Measurements from ENCODE around the gene ARFRP1. TPM values are rescaled to one million over a fixed set of nuclear protein-coding genes. Genes with fewer than 3 reads are reported as not detected.
"Not testable (repeated sequence)": the region's sequence is repeated elsewhere in the genome, so short reads cannot be mapped to it uniquely, and the experiment has no call there.

The ARFRP1 gene
- total and polyA plus RNA-seq, 9 donors = 26.2 to 33.0 (median 31.4) TPM

DNA sequence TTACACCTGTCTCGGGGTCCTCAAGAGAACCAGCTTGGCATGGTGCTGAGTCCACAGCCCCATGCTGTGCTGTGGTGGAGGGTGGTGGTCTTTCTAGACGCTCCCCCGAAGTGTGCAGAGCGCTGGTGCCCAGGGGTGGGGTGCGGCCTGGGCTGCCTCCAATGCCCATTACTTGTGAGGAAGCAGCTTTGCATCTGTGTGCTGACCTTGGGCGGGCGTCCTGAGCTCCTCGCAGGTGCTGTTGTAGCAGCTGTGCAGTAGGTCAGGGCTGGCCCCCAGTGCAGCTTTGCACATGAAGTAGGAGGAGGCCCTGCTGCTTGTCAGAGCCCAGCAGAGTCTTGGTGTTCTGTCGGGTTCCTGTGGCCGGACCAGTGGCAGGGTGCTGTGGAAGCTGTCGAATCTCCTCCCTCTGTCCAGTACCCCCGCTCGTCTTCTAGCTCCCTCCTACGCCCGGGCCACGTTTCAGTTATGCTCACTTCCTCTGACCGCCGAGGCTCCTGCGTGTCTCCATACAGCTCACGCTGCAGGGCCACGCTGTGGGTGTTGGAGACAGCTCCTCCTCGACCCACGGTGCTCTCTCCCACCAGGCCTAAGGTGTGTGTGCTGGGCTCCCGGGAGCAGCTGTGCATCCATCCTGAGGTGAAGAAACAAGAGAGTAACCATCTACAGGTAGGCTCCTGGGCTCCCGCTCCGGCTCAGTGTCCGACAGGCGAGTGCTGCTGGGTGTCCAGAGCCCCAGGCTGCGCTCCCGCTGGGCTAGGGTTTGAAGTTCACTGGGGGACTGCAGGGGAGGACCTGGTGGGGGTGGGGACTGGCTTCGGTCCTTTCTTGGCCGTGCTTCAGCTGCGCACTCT lies 45.6 kb downstream of the ARFRP1 start:
- 93% methylated on average over 28 of the region's 33 CpGs for WGBS (ENCODE audit: insufficient coverage)
- H3K4me3 ChIP-seq (ENCODE audit: low read length) = no peak overlapping the region
- H3K27me3 ChIP-seq (ENCODE audit: control insufficient read depth, insufficient read depth, low read length) = no peaks in the 10 kb centered on the region
- peaks cover 17% of the 10 kb centered on the region for H3K4me1 ChIP-seq (ENCODE audit: control insufficient read depth, insufficient read depth, low read length)
- DNase-seq = no peak
- H3K9me3 ChIP-seq (replicated peaks; ENCODE audit: control insufficient read depth, low read depth, low read length) = no peaks in the 10 kb centered on the region
- no peak overlapping the region for H3K27ac ChIP-seq (ENCODE audit: low read length)
- peaks cover 62% of the 10 kb centered on the region for H3K36me3 ChIP-seq (ENCODE audit: control insufficient read depth, insufficient read depth, low read length)

DNA sequence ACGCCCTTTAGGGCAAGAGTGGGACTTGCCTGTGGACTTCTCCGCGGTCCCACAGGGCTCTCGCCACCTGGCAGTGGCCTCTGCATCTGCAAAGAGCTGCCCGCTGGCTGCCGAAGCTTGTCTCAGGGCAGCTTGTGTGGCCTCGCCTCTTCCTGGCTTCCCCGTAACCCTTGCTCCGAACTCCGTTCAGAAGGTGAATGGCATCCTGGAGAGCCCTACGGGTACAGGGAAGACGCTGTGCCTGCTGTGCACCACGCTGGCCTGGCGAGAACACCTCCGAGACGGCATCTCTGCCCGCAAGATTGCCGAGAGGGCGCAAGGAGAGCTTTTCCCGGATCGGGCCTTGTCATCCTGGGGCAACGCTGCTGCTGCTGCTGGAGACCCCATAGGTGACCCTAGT lies 46.7 kb downstream of the ARFRP1 start:
- no peak for DNase-seq
- Histone ChIP-seq H3K27ac (ENCODE audit: low read length) (no peak overlapping the region), H3K27me3 (ENCODE audit: control insufficient read depth, insufficient read depth, low read length) (no peaks in the 10 kb centered on the region), H3K4me3 (ENCODE audit: low read length) (no peak overlapping the region), H3K36me3 (ENCODE audit: control insufficient read depth, insufficient read depth, low read length) (peaks cover 54% of the 10 kb centered on the region), H3K9me3 (replicated peaks; ENCODE audit: control insufficient read depth, low read depth, low read length) (no peaks in the 10 kb centered on the region), H3K4me1 (ENCODE audit: control insufficient read depth, insufficient read depth, low read length) (peaks cover 19% of the 10 kb centered on the region)
- WGBS (ENCODE audit: insufficient coverage) = 95% methylated on average over 22 of the region's 22 CpGs

DNA sequence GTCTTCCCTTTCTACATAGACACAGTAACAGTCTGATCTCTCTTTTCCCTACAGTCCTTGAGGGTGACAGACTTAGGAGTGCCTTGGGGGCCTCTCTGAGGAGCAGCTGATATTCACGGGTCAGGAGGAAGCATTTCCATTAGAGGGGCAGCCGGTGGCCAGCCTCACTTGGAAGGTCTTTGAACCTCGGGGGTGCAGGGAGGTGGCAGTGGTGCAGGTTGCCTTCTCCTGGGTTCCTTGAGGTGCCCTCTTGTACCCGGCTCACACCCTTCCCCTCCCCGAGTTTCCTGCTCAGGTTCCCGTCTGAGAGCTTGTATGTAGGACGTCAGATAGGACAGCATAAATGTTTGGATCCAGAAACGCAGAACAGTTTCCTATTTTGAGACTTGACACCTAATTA lies 47.2 kb downstream of the ARFRP1 start:
- Histone ChIP-seq H3K4me3 (ENCODE audit: low read length) (no peak overlapping the region), H3K27me3 (ENCODE audit: control insufficient read depth, insufficient read depth, low read length) (no peaks in the 10 kb centered on the region), H3K4me1 (ENCODE audit: control insufficient read depth, insufficient read depth, low read length) (peaks cover 19% of the 10 kb centered on the region), H3K9me3 (replicated peaks; ENCODE audit: control insufficient read depth, low read depth, low read length) (no peaks in the 10 kb centered on the region), H3K27ac (ENCODE audit: low read length) (no peak overlapping the region), H3K36me3 (ENCODE audit: control insufficient read depth, insufficient read depth, low read length) (peaks cover 49% of the 10 kb centered on the region)
- WGBS (ENCODE audit: insufficient coverage) = 83% methylated on average over 2 of the region's 8 CpGs
- no peak for DNase-seq

DNA sequence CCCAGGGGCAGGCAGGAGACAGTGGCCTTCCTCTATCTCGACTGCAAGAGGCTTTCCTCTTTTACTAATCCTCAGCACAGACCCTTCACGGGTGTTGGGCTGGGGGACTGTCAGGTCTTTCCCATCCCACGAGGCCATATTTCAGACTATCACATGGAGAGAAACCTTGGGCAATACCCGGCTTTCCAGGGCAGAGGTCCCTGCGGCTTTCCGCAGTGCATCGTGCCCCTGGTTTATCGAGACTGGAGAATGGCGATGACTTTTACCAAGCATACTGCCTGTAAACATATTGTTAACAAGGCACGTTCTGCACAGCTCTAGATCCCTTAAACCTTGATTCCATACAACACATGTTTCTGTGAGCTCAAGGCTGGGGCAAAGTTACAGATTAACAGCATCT lies 47.6 kb downstream of the ARFRP1 start:
- H3K27me3 ChIP-seq (ENCODE audit: control insufficient read depth, insufficient read depth, low read length); H3K27ac ChIP-seq (ENCODE audit: low read length); DNase-seq; H3K4me3 ChIP-seq (ENCODE audit: low read length); H3K9me3 ChIP-seq (replicated peaks; ENCODE audit: control insufficient read depth, low read depth, low read length): not testable (repeated sequence)
- Histone ChIP-seq H3K4me1 (ENCODE audit: control insufficient read depth, insufficient read depth, low read length) (peaks cover 19% of the 10 kb centered on the region), H3K36me3 (ENCODE audit: control insufficient read depth, insufficient read depth, low read length) (peaks cover 45% of the 10 kb centered on the region)
- WGBS (ENCODE audit: insufficient coverage) = 94% methylated on average over 7 of the region's 10 CpGs

- DNase-seq = no peak
- no peaks in the 10 kb centered on the region for H3K9me3 ChIP-seq (replicated peaks; ENCODE audit: control insufficient read depth, low read depth, low read length)
- 61% methylated on average over 8 of the region's 13 CpGs for WGBS (ENCODE audit: insufficient coverage)
- no peaks in the 10 kb centered on the region for H3K27me3 ChIP-seq (ENCODE audit: control insufficient read depth, insufficient read depth, low read length)
- peak overlapping the region; percentile 79 for H3K4me3 ChIP-seq (ENCODE audit: low read length)
- peaks cover 19% of the 10 kb centered on the region for H3K4me1 ChIP-seq (ENCODE audit: control insufficient read depth, insufficient read depth, low read length)
- peaks cover 37% of the 10 kb centered on the region for H3K36me3 ChIP-seq (ENCODE audit: control insufficient read depth, insufficient read depth, low read length)
- no peak overlapping the region for H3K27ac ChIP-seq (ENCODE audit: low read length)
Observed at GRCh38 chr20:63659370-63659769, 48.4 kb downstream of the ARFRP1 start.

GRCh38 chr20:63658749-63659187 lies 49.0 kb downstream of the ARFRP1 start:
- H3K27ac ChIP-seq (ENCODE audit: low read length) = peak overlapping the region; percentile 90
- no peaks in the 10 kb centered on the region for H3K27me3 ChIP-seq (ENCODE audit: control insufficient read depth, insufficient read depth, low read length)
- H3K9me3 ChIP-seq (replicated peaks; ENCODE audit: control insufficient read depth, low read depth, low read length) = no peaks in the 10 kb centered on the region
- peak; percentile 68 for DNase-seq
- WGBS (ENCODE audit: insufficient coverage) = 1% methylated on average over 24 of the region's 25 CpGs
- H3K36me3 ChIP-seq (ENCODE audit: control insufficient read depth, insufficient read depth, low read length) = peaks cover 31% of the 10 kb centered on the region
- H3K4me3 ChIP-seq (ENCODE audit: low read length) = peak overlapping the region; percentile 79
- peaks cover 24% of the 10 kb centered on the region for H3K4me1 ChIP-seq (ENCODE audit: control insufficient read depth, insufficient read depth, low read length)

DNA sequence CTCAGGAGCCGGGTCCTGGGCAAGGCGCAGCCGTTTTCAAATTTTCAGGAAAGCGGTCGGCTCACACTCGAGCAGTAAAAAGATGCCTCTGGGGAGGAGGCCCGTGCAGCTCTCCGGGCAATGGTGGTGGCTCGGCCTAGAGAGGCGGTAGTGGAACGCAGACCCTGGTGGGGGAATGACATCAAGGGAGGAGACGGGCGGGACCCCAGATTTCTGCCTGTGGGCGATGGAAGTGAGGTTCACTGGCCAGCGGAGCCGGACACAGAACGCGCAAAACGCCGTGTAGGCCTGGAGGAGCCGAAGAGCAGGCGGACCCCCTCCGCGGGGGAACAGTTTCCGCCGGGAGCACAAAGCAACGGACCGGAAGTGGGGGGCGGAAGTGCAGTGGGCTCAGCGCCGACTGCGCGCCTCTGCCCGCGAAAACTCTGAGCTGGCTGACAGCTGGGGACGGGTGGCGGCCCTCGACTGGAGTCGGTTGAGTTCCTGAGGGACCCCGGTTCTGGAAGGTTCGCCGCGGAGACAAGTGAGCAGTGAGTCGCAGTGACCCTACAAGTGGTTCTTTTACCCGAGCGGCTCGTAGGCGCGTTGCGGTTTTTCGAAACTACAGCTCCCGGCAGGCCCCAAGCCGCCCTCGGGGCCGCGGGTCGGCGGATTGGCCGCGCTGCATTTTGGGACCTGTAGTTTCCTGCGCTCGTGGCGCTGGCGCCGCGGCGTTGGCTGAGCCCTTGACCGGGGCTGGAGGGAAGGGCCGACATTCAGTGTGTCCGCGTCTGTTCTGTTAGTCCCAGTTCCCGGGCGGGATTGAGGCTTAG lies 49.6 kb downstream of the ARFRP1 start, which contains the start of gene RTEL1:
Gene RTEL1, plus strand, starts transcription at position 376 of the 812 bp plus-strand sequence. CDS start 1,091 bp downstream, outside the sequence.
- H3K36me3 ChIP-seq (ENCODE audit: control insufficient read depth, insufficient read depth, low read length) = peaks cover 25% of the 10 kb centered on the region
- whole genome bisulfite sequencing (ENCODE audit: insufficient coverage) = under 1% methylated on average over 73 of the region's 73 CpGs

GRCh38 chr20:63657260-63657936 lies 50.4 kb downstream of the ARFRP1 start:
- 29% methylated on average over 26 of the region's 31 CpGs for WGBS (ENCODE audit: insufficient coverage)
- DNase-seq = peak; percentile 26
- Histone ChIP-seq H3K4me3 (ENCODE audit: low read length) (peak overlapping the region; percentile 79), H3K27me3 (ENCODE audit: control insufficient read depth, insufficient read depth, low read length) (no peaks in the 10 kb centered on the region), H3K4me1 (ENCODE audit: control insufficient read depth, insufficient read depth, low read length) (peaks cover 27% of the 10 kb centered on the region), H3K9me3 (replicated peaks; ENCODE audit: control insufficient read depth, low read depth, low read length) (no peaks in the 10 kb centered on the region), H3K27ac (ENCODE audit: low read length) (peak overlapping the region; percentile 90), H3K36me3 (ENCODE audit: control insufficient read depth, insufficient read depth, low read length) (peaks cover 17% of the 10 kb centered on the region)

More for the DNA sequence above, 49.6 kb downstream of the ARFRP1 start, which contains the start of gene RTEL1:
- Histone ChIP-seq H3K9me3 (replicated peaks; ENCODE audit: control insufficient read depth, low read depth, low read length) (no peaks in the 10 kb centered on the region), H3K4me3 (ENCODE audit: low read length) (peak within 1 kb of the TSS; percentile 79), H3K27ac (ENCODE audit: low read length) (peak within 1 kb of the TSS; percentile 90), H3K27me3 (ENCODE audit: control insufficient read depth, insufficient read depth, low read length) (no peaks in the 10 kb centered on the region), H3K4me1 (ENCODE audit: control insufficient read depth, insufficient read depth, low read length) (peaks cover 27% of the 10 kb centered on the region)
- DNase-seq = peak; percentile 98

GRCh38 chr20:63656451-63656850 lies 51.3 kb downstream of the ARFRP1 start:
- Histone ChIP-seq H3K27ac (ENCODE audit: low read length) (no peak overlapping the region), H3K4me1 (ENCODE audit: control insufficient read depth, insufficient read depth, low read length) (peaks cover 33% of the 10 kb centered on the region), H3K9me3 (replicated peaks; ENCODE audit: control insufficient read depth, low read depth, low read length) (no peaks in the 10 kb centered on the region), H3K4me3 (ENCODE audit: low read length) (no peak overlapping the region), H3K36me3 (ENCODE audit: control insufficient read depth, insufficient read depth, low read length) (peaks cover 9% of the 10 kb centered on the region), H3K27me3 (ENCODE audit: control insufficient read depth, insufficient read depth, low read length) (peaks cover 3% of the 10 kb centered on the region)
- WGBS (ENCODE audit: insufficient coverage) = 86% methylated on average over 1 of the region's 3 CpGs
- DNase-seq = no peak

All from muscle of leg (tissue), 11 donors.